GM12878 (cell line): ENCODE data around the gene BTBD10. TPM values are rescaled to one million over a fixed set of nuclear protein-coding genes. Genes with fewer than 3 reads are reported as not detected.

ENCODE experiments used
- ATAC-seq: fragments of 200-7000 bp; cut with Tn5 transposase; 3 replicates; pipeline ENCODE4 v1.9.1; 2020; ENCODE audit warnings: mild to moderate bottlenecking, moderate library complexity
- BruUV-seq: library from RNA; stranded (reverse); fragments of 400-500 nt; replicated peaks from 2 replicates; lab custom pipeline; 2021; lab: Mats Ljungman, UMichigan
- CTCF ChIA-PET: fragments of 300-600 bp; sonication (Branson Sonifier 250); formaldehyde crosslinking; extraction: SDS; loops from one replicate; lab custom pipeline; 2021; ENCODE audit warnings: inconsistent platforms; lab: Yijun Ruan, JAX
- POLR2A ChIA-PET: fragments of 350-600 bp; formaldehyde crosslinking; extraction: SDS; loops from one replicate; lab custom pipeline; 2021; ENCODE audit warnings: inconsistent platforms; lab: Charles Lee
- RAD21 ChIA-PET: fragments of 300-600 bp; sonication (Branson Sonifier 250); formaldehyde crosslinking; loops from one replicate; lab custom pipeline; 2023; ENCODE audit warnings: antibody characterized with exemption; ENCODE audit not compliant: unreplicated experiment; lab: Charles Lee
- SMC1A ChIA-PET: fragments of 300-600 bp; sonication (Branson Sonifier 250); formaldehyde crosslinking; loops from one replicate; lab custom pipeline; 2023; ENCODE audit not compliant: unreplicated experiment, uncharacterized antibody; lab: Charles Lee
- DNase-seq: peaks from one replicate; pipeline ENCODE4 v3.0.0-alpha.2; 2011; ENCODE audit warnings: low read depth, low spot score
- FAIRE-seq: peaks from 3 replicates; lab custom pipeline; 2011; peaks lifted over from hg19 to GRCh38; lab: Jason Lieb, UNC
- H2AFZ ChIP-seq: 2 replicates; pipeline ENCODE4 v1.6.0; 2011; ENCODE audit warnings: low read depth, low read length, control low read depth; ENCODE audit not compliant: control insufficient read depth
- H3K27ac ChIP-seq: 2 replicates; pipeline ENCODE4 v1.5.1; 2011; ENCODE audit warnings: control low read depth; ENCODE audit not compliant: control insufficient read depth, insufficient read depth
- H3K27me3 ChIP-seq, 2 experiments: replicated peaks in 1 of 2; 2 replicates each; pipeline versions ENCODE4 v1.6.0 to v1.6.1; 2011; ENCODE audit warnings: low read length in 1 of 2; ENCODE audit not compliant: control insufficient read depth in 2 of 2, insufficient read depth in 2 of 2
- H3K36me3 ChIP-seq, 2 experiments: 2 replicates each; pipeline ENCODE4 v1.5.1; 2011; ENCODE audit warnings: low read length in 1 of 2; ENCODE audit not compliant: control insufficient read depth in 2 of 2, insufficient read depth in 2 of 2
- H3K4me1 ChIP-seq: 2 replicates; pipeline ENCODE4 v1.6.1; 2011; ENCODE audit warnings: mild to moderate bottlenecking, low read length, moderate library complexity, mixed read lengths; ENCODE audit not compliant: control insufficient read depth, insufficient read depth
- H3K4me2 ChIP-seq: 2 replicates; pipeline ENCODE4 v1.6.0; 2011; ENCODE audit warnings: control low read depth; ENCODE audit not compliant: control insufficient read depth, insufficient read depth
- H3K4me3 ChIP-seq: fragments of 200-600 bp; sonication (generic); 2 replicates; pipeline ENCODE4 v1.5.1; 2016
- H3K79me2 ChIP-seq: 2 replicates; pipeline ENCODE4 v1.6.0; 2011; ENCODE audit warnings: low read length; ENCODE audit not compliant: control insufficient read depth, insufficient read depth
- H3K9ac ChIP-seq: 2 replicates; pipeline ENCODE4 v1.8.0; 2011; ENCODE audit warnings: low read length, control low read depth, mixed read lengths; ENCODE audit not compliant: control insufficient read depth, insufficient read depth
- H3K9me3 ChIP-seq: replicated peaks from 3 replicates; pipeline ENCODE4 v1.5.1; 2011; ENCODE audit warnings: mild to moderate bottlenecking, low read length; ENCODE audit not compliant: control insufficient read depth, insufficient read depth
- H4K20me1 ChIP-seq: 2 replicates; pipeline ENCODE4 v1.6.0; 2011; ENCODE audit not compliant: control insufficient read depth, insufficient read depth
- HDAC2 ChIP-seq: fragments of 200-600 bp; sonication (generic); IDR thresholded peaks from 2 replicates; pipeline ENCODE4 v1.6.1; 2017
- SMAD5 ChIP-seq: IDR thresholded peaks from 2 replicates; pipeline ENCODE4 v1.6.1; 2016; ENCODE audit warnings: antibody characterized with exemption, low read depth
- SMC3 ChIP-seq: IDR thresholded peaks from 2 replicates; pipeline ENCODE4 v1.6.1; 2011; ENCODE audit warnings: low read length, improper control_type of control experiment, borderline replicate concordance
- SREBF2 ChIP-seq: IDR thresholded peaks from 2 replicates; pipeline ENCODE4 v1.6.1; 2012; ENCODE audit warnings: mild to moderate bottlenecking, low read length
- ZBED1 ChIP-seq: IDR thresholded peaks from 2 replicates; pipeline ENCODE4 v1.6.1; 2016; ENCODE audit warnings: borderline replicate concordance
- ZBTB33 ChIP-seq: fragments of 450-650 bp; IDR thresholded peaks from 2 replicates; pipeline ENCODE4 v1.6.1; 2017; ENCODE audit warnings: mild to moderate bottlenecking
- ZSCAN29 ChIP-seq: fragments of 450-650 bp; IDR thresholded peaks from 2 replicates; pipeline ENCODE4 v1.6.1; 2017; ENCODE audit warnings: mild to moderate bottlenecking, moderate library complexity
- WGBS: methylation state at CpG from one replicate; pipeline ENCODE4 v1.1.6; 2016; ENCODE audit warnings: low lambda C conversion rate; ENCODE audit not compliant: insufficient replicate concordance, insufficient coverage; ENCODE audit errors: missing lambda C conversion rate; 5-methylcytosine and 5-hydroxymethylcytosine counted together
- in situ Hi-C: fragments of 300-500 bp; cut with MboI; formaldehyde crosslinking; loops from 9 replicates; pipeline ENCODE4 v1.14.3; 2018; ENCODE audit warnings: mixed read lengths
- intact Hi-C: fragments of 100-400 bp; cut with micrococcal nuclease; formaldehyde crosslinking; loops from one replicate; pipeline ENCODE4 v1.14.2; 2022; ENCODE audit not compliant: unreplicated experiment
- polyA plus RNA-seq, 11 experiments: library from polyadenylated mRNA; depleted of rRNA in 4 of 11; unstranded in 6 of 11; stranded (reverse) in 5 of 11; fragments of >200 nt; fragmentation: Nextera tagmentation in 4 of 11; fragmentation: Illumina TruSeq in 1 of 11; extraction: Ambion mirVana in 4 of 11; extraction: Trizol in 1 of 11; gene quantifications; 1 replicate in 1 of 11; 2 replicates in 10 of 11; pipeline versions ENCODE4 v1.2.1 to v1.2.3, GENCODE V29; 2011 to 2016; ENCODE audit warnings: inconsistent platforms in 2 of 11, missing spikeins in 2 of 11, low read depth in 1 of 11
- total RNA-seq, 4 experiments: library from RNA; depleted of rRNA in 3 of 4; stranded (reverse); fragments of >200 nt in 3 of 4; fragmentation: Illumina TruSeq in 1 of 4; extraction: Trizol in 1 of 4; gene quantifications; 2 replicates each; pipeline versions ENCODE4 v1.2.1 to v1.2.3, GENCODE V29; 2013 to 2021
- TF ChIP-seq, protein P1 (sequence below): fragments of 450-650 bp; IDR thresholded peaks from 2 replicates; pipeline ENCODE4 v1.6.1; 2017; ENCODE audit warnings: mild to moderate bottlenecking, low read depth, inconsistent platforms; ENCODE audit not compliant: poor library complexity, severe bottlenecking

Gene BTBD10
- total and polyA plus RNA-seq, 10 of the 15 experiments (the other 5 are each of a cell fraction or from before 2014, with no cell fraction given): 20.8 to 38.8 (median 26.9) TPM

DNA sequence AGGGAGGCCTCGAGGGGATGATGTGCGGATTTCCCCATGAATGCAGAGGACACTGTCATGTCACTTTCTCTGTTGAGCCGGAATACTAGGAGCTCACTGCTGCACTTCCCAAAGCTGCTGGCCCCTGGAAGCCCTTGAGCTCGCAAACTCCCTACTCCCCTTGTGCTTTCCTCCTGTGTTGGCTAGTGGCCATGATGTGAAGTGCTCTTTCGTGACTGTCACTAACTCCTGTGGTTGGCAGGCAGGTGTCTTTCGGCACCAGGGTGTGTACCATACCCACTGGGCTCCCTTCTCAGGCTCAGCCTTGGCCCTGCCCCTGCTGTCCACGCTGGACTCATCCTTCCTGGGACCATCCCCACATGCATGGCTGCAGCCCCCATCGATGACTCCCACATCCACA is 86.2 kb downstream of the BTBD10 start (continued):
- TF ChIP-seq, protein P1, sequence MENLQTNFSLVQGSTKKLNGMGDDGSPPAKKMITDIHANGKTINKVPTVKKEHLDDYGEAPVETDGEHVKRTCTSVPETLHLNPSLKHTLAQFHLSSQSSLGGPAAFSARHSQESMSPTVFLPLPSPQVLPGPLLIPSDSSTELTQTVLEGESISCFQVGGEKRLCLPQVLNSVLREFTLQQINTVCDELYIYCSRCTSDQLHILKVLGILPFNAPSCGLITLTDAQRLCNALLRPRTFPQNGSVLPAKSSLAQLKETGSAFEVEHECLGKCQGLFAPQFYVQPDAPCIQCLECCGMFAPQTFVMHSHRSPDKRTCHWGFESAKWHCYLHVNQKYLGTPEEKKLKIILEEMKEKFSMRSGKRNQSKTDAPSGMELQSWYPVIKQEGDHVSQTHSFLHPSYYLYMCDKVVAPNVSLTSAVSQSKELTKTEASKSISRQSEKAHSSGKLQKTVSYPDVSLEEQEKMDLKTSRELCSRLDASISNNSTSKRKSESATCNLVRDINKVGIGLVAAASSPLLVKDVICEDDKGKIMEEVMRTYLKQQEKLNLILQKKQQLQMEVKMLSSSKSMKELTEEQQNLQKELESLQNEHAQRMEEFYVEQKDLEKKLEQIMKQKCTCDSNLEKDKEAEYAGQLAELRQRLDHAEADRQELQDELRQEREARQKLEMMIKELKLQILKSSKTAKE: no peak
- TF ChIP-seq ZBED1 (no peak), SMC3 (no peak)
- TF ChIP-seq, all 136 proteins: peak for 0

GRCh38 chr11:13376402-13376801 is 86.6 kb downstream of the BTBD10 start:
- ChIA-PET SMC1A (interaction anchor here (2.7 kb wide), 1 partner anchor 10 kb away, joined by 7 read pairs; no protein-coding TSS in a partner anchor), POLR2A (no interaction called here), RAD21 (no interaction called here), CTCF (interaction anchor here (1.7 to 2.3 kb wide), 2 partner anchors 8 to 122 kb away, joined by 4 to 12 read pairs; no protein-coding TSS in a partner anchor)
- Histone ChIP-seq H3K9me3 (no peaks in the 10 kb centered on the region), H3K9ac (no peak overlapping the region), H3K79me2 (no peaks in the 10 kb centered on the region), H3K27me3 (no peaks in the 10 kb centered on the region), H2AFZ (no peak overlapping the region), H3K4me2 (no peak overlapping the region), H4K20me1 (no peaks in the 10 kb centered on the region), H3K36me3 (peaks cover 24 to 42% of the 10 kb centered on the region in 2 experiments), H3K4me1 (no peaks in the 10 kb centered on the region), H3K4me3 (no peak overlapping the region), H3K27ac (no peak overlapping the region)
- FAIRE-seq (no peak), ATAC-seq (no peak), DNase-seq (no peak)
- in situ Hi-C loops (no loop called here), intact Hi-C loops (no loop called here)
- WGBS: 75% methylated on average over 5 of the region's 5 CpGs
- no peak for TF ChIP-seq ZSCAN29
- no peak for TF ChIP-seq HDAC2
- no peak for TF ChIP-seq SMAD5
- no peak for TF ChIP-seq SREBF2
- no peak for TF ChIP-seq ZBTB33
- no TSS peak for BruUV-seq
